ENCODE measurements around the gene JAG1. TPM values are rescaled to one million over a fixed set of nuclear protein-coding genes. Genes with fewer than 3 reads are reported as not detected.

JAG1 gene
- total RNA-seq, 2 donors from 2014 or later, result 6.8 to 19.7 TPM

DNA sequence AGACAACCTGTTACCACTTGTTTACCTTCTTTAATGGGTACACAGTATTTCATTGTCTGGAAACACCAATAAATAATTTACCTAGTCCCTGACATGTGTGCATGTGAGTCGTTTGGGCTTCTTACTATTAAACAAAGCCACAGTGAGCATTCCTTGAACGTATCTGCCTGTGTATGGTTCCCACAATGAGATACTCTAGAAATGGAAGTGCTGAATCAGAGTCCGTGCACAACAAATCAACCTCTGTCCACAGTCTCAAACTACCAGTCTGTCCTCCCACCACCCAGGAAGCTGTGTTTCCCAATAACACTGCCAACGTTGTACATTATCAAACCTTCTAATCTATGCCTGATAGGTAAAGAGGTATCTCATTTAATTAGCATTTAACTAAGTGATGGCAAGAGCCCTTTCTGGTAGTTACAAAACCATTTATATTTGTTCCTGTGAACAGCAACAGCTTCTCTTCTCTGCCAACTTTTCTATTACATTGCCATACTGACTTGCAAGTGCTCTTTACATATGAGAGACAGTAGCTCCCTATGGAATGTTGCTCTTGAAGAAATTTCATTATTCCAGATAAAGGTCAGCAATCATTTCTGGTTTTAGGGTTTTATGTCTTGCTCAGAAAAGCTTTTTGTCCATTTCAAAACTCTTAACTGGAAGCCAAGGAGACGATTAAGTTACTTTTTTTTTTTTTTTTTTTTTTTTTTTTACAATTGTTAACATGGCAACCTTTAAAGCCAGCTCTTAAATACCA lies 14.7 kb downstream of the JAG1 start:
- peaks cover 62% of the 10 kb centered on the region for H3K36me3 Mint-ChIP-seq (ENCODE audit: low read depth)

DNA sequence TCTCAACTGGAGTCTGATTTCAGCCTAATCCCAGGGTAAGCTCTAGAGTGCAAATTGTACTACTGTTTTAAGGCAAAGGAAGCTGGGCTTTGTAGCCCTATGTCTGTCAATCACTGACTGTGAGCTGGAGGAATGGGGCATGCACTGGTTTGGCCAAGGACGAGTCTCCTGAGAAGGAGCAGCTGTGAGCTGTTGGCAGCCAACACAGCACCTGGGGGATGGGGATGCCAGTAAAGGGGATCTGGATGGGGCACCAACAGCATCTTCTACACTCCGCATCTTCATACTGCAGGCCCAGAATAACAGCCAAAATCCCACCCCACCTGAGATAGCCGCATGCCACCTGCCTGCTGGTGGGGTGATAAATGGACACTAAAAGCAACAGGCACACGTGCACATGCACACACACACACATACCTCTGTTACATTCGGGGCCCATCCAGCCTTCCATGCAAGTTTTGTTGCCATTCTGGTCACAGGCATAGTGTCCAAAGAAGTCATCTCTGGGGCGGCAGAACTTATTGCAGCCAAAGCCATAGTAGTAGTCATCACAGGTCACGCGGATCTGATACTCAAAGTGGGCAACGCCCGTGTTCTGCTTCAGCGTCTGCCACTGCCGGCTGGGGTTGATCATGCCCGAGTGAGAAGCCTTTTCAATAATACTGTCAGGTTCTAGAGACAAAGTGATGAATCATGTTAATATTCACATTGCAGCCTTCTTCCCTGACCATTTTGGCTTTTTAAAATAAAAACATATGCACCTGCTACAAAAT lies 15.6 kb downstream of the JAG1 start:
- H3K9me3 ChIP-seq (ENCODE audit: control insufficient read depth, low read length), result no peaks in the 10 kb centered on the region
- H3K36me3 ChIP-seq (ENCODE audit: control insufficient read depth, insufficient read depth, low read length), result no peaks in the 10 kb centered on the region
- TF ChIP-seq, protein P1, sequence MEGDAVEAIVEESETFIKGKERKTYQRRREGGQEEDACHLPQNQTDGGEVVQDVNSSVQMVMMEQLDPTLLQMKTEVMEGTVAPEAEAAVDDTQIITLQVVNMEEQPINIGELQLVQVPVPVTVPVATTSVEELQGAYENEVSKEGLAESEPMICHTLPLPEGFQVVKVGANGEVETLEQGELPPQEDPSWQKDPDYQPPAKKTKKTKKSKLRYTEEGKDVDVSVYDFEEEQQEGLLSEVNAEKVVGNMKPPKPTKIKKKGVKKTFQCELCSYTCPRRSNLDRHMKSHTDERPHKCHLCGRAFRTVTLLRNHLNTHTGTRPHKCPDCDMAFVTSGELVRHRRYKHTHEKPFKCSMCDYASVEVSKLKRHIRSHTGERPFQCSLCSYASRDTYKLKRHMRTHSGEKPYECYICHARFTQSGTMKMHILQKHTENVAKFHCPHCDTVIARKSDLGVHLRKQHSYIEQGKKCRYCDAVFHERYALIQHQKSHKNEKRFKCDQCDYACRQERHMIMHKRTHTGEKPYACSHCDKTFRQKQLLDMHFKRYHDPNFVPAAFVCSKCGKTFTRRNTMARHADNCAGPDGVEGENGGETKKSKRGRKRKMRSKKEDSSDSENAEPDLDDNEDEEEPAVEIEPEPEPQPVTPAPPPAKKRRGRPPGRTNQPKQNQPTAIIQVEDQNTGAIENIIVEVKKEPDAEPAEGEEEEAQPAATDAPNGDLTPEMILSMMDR (conservative IDR thresholded peaks at IDR 0.05), result no peak
- H3K4me1 Mint-ChIP-seq, result peaks cover 50% of the 10 kb centered on the region
- DNase-seq, result no peak
- no peak overlapping the region for H3K4me3 ChIP-seq (ENCODE audit: low read length)
- H3K9ac ChIP-seq (ENCODE audit: extremely low read depth, low read length, poor library complexity, severe bottlenecking), result no peak overlapping the region
- H3K27me3 ChIP-seq (ENCODE audit: control insufficient read depth, insufficient read depth, low read length, poor library complexity, severe bottlenecking), result peaks cover 77% of the 10 kb centered on the region
- no peak overlapping the region for H3K27ac Mint-ChIP-seq
- peaks cover 5% of the 10 kb centered on the region for H3K9me3 Mint-ChIP-seq
- WGBS, 2 experiments (ENCODE audit: insufficient coverage in 1 of 2, insufficient read length in 1 of 2), result 93 to 100% methylated on average over 8 to 13 of the region's 13 CpGs
- peak overlapping the region; percentile 22 for H3K27ac ChIP-seq (ENCODE audit: low read depth, low read length)
- peaks cover 77% of the 10 kb centered on the region for H3K27me3 Mint-ChIP-seq (ENCODE audit: insufficient read depth)
- H3K4me3 Mint-ChIP-seq, result no peak overlapping the region
- H3K4me1 ChIP-seq (ENCODE audit: control insufficient read depth, insufficient read depth, low read length), result peaks cover 7% of the 10 kb centered on the region
- H3K36me3 Mint-ChIP-seq (ENCODE audit: low read depth), result peaks cover 60% of the 10 kb centered on the region

More for the DNA sequence above, 14.7 kb downstream of the JAG1 start:
- Mint-ChIP-seq H3K4me3 (no peak overlapping the region), H3K9me3 (peaks cover 5% of the 10 kb centered on the region), H3K27ac (no peak overlapping the region), H3K4me1 (peaks cover 53% of the 10 kb centered on the region), H3K27me3 (ENCODE audit: insufficient read depth) (peaks cover 75% of the 10 kb centered on the region)
- no peak overlapping the region for H3K4me3 ChIP-seq (ENCODE audit: low read length)
- 85 to 94% methylated on average over 3 to 5 of the region's 5 CpGs for WGBS, 2 experiments (ENCODE audit: insufficient coverage in 1 of 2, insufficient read length in 1 of 2)
- peaks cover 7% of the 10 kb centered on the region for H3K4me1 ChIP-seq (ENCODE audit: control insufficient read depth, insufficient read depth, low read length)
- TF ChIP-seq, protein P1 (conservative IDR thresholded peaks at IDR 0.05), result no peak
- H3K36me3 ChIP-seq (ENCODE audit: control insufficient read depth, insufficient read depth, low read length), result no peaks in the 10 kb centered on the region
- H3K9ac ChIP-seq (ENCODE audit: extremely low read depth, low read length, poor library complexity, severe bottlenecking), result no peak overlapping the region
- peak; percentile 9 for DNase-seq
- H3K27me3 ChIP-seq (ENCODE audit: control insufficient read depth, insufficient read depth, low read length, poor library complexity, severe bottlenecking), result peaks cover 73% of the 10 kb centered on the region
- H3K27ac ChIP-seq (ENCODE audit: low read depth, low read length), result no peak overlapping the region
- no peaks in the 10 kb centered on the region for H3K9me3 ChIP-seq (ENCODE audit: control insufficient read depth, low read length)

GRCh38 chr20:10657453-10657852 lies 16.3 kb downstream of the JAG1 start:
- DNase-seq, result no peak
- no peaks in the 10 kb centered on the region for H3K9me3 ChIP-seq (ENCODE audit: control insufficient read depth, low read length)
- TF ChIP-seq, protein P1 (conservative IDR thresholded peaks at IDR 0.05), result no peak
- peaks cover 77% of the 10 kb centered on the region for H3K27me3 Mint-ChIP-seq (ENCODE audit: insufficient read depth)
- H3K36me3 ChIP-seq (ENCODE audit: control insufficient read depth, insufficient read depth, low read length), result no peaks in the 10 kb centered on the region
- H3K27ac ChIP-seq (ENCODE audit: low read depth, low read length), result peak overlapping the region; percentile 22
- peaks cover 78% of the 10 kb centered on the region for H3K27me3 ChIP-seq (ENCODE audit: control insufficient read depth, insufficient read depth, low read length, poor library complexity, severe bottlenecking)
- no peak overlapping the region for H3K9ac ChIP-seq (ENCODE audit: extremely low read depth, low read length, poor library complexity, severe bottlenecking)
- H3K4me1 Mint-ChIP-seq, result peaks cover 51% of the 10 kb centered on the region
- H3K4me3 ChIP-seq (ENCODE audit: low read length), result no peak overlapping the region
- H3K36me3 Mint-ChIP-seq (ENCODE audit: low read depth), result peaks cover 60% of the 10 kb centered on the region
- H3K4me1 ChIP-seq (ENCODE audit: control insufficient read depth, insufficient read depth, low read length), result peaks cover 4% of the 10 kb centered on the region
- peaks cover 5% of the 10 kb centered on the region for H3K9me3 Mint-ChIP-seq
- 80 to 95% methylated on average over 1 of the region's 1 CpG for WGBS, 2 experiments (ENCODE audit: insufficient coverage in 1 of 2, insufficient read length in 1 of 2)
- H3K4me3 Mint-ChIP-seq, result no peak overlapping the region
- H3K27ac Mint-ChIP-seq, result no peak overlapping the region
